HG03103 (cell line): Measurements from ENCODE around the gene NT5DC1.
A peak's percentile ranks its signal among the peaks of the same experiment; 100 is the strongest.
"Not testable (repeated sequence)": the region's sequence is repeated elsewhere in the genome, so short reads cannot be mapped to it uniquely, and the experiment has no call there.

Experiments
- ATAC-seq: cut with Tn5 transposase; IDR thresholded peaks from one replicate; pipeline ENCODE4 v1.9.1; 2021; ENCODE audit warnings: low read depth; ENCODE audit not compliant: unreplicated experiment

Gene NT5DC1

GRCh38 chr6:116087437-116088027 is 13.1 kb upstream of the NT5DC1 start:
- peak; percentile 92 for ATAC-seq

GRCh38 chr6:116088946-116089345 is 11.7 kb upstream of the NT5DC1 start:
- no peak for ATAC-seq

- ATAC-seq = peak; percentile 65
These were observed 10.4 kb upstream of the NT5DC1 start for GRCh38 chr6:116090251-116090650.

GRCh38 chr6:116094041-116094440 is 6.6 kb upstream of the NT5DC1 start:
- no peak for ATAC-seq

- not testable (repeated sequence) for ATAC-seq
These were observed 4.4 kb upstream of the NT5DC1 start for GRCh38 chr6:116096048-116096759.

- ATAC-seq = no peak
These were observed 3.5 kb upstream of the NT5DC1 start for GRCh38 chr6:116096979-116097816.

- no peak for ATAC-seq
These were observed 1.6 kb upstream of the NT5DC1 start for GRCh38 chr6:116099036-116099435.

- ATAC-seq = no peak
These were observed 657 bp downstream of the NT5DC1 start for GRCh38 chr6:116101302-116101718.

- ATAC-seq = no peak
These were observed 1.1 kb downstream of the NT5DC1 start for GRCh38 chr6:116101790-116102189.

- ATAC-seq = no peak
These were observed 2.2 kb downstream of the NT5DC1 start for GRCh38 chr6:116102873-116103272.

- no peak for ATAC-seq
These were observed 4.0 kb downstream of the NT5DC1 start for GRCh38 chr6:116104636-116105035.

GRCh38 chr6:116105247-116105646 is 4.6 kb downstream of the NT5DC1 start:
- no peak for ATAC-seq

- ATAC-seq = no peak
These were observed 5.5 kb downstream of the NT5DC1 start for GRCh38 chr6:116106146-116106545.

- no peak for ATAC-seq
These were observed 8.2 kb downstream of the NT5DC1 start for GRCh38 chr6:116108836-116109235.

GRCh38 chr6:116111552-116112528 is 11.2 kb downstream of the NT5DC1 start:
- peak; percentile 81 for ATAC-seq

GRCh38 chr6:116113386-116113785 is 12.7 kb downstream of the NT5DC1 start:
- no peak for ATAC-seq

GRCh38 chr6:116115781-116116180 is 15.1 kb downstream of the NT5DC1 start:
- no peak for ATAC-seq

GRCh38 chr6:116118608-116119007 is 18.0 kb downstream of the NT5DC1 start:
- no peak for ATAC-seq

GRCh38 chr6:116120430-116120829 is 19.8 kb downstream of the NT5DC1 start:
- ATAC-seq = no peak

GRCh38 chr6:116126032-116126431 is 25.4 kb downstream of the NT5DC1 start, which contains the start of gene COL10A1:
COL10A1 (minus strand) TSS chr6:116126132; CDS start chr6:116125492, 640 bp downstream.
- no peak for ATAC-seq
